ENCODE measurements around the gene RPUSD2. TPM values are rescaled to one million over a fixed set of nuclear protein-coding genes. Genes with fewer than 3 reads are reported as not detected.

Gene RPUSD2, protein sequence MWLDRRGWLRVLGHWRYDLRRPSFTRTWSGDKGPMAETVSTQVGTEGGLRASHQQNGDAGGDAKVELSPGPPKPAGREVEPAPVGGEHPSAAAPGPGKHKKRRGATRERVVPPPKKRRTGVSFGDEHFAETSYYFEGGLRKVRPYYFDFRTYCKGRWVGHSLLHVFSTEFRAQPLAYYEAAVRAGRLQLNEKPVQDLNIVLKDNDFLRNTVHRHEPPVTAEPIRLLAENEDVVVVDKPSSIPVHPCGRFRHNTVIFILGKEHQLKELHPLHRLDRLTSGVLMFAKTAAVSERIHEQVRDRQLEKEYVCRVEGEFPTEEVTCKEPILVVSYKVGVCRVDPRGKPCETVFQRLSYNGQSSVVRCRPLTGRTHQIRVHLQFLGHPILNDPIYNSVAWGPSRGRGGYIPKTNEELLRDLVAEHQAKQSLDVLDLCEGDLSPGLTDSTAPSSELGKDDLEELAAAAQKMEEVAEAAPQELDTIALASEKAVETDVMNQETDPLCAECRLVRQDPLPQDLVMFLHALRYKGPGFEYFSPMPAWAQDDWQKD
- total RNA-seq, result 10 to 100 TPM; 17.4 to 24.7 (median 18.9) TPM
- 17.1 TPM for total RNA-seq (2013)
- total RNA-seq, result 7.6 to 36.7 (median 19.6) reads per million in 29 experiments

GRCh38 chr15:40569129-40569953 lies at the start of gene RPUSD2:
RPUSD2 (plus strand) TSS chr15:40569299; CDS start chr15:40569338, 39 bp downstream.
- ATAC-seq (replicated peaks in 1 of 4), result peak; percentile 66 to 68 (median 67)
- WGBS (ENCODE audit: insufficient coverage), result under 1% methylated on average over 56 of the region's 62 CpGs
- ChIA-PET CTCF (interaction anchor here (0.6 to 1.5 kb wide), 11 partner anchors 20 to 1944 kb away, joined by 3 to 27 read pairs (median 4); partner anchors contain the start of genes RAD51 (in 1 of the 2) and VPS18 (in 1 of the 2)), POLR2A (interaction anchor here (0.6 to 1.8 kb wide), 6 partner anchors 20 to 273 kb away, joined by 3 to 18 read pairs (median 5); partner anchors contain the start of genes INAFM2 (in 1 of the 2) and RAD51 (in 1 of the 2))
- peak within 1 kb of the TSS; percentile 96 to 97 for H3K27ac Mint-ChIP-seq
- peaks cover 0 to 7% of the 10 kb centered on the region in 2 experiments for H3K27me3 ChIP-seq (replicated peaks in 1 of 2; ENCODE audit: control insufficient read depth in 2 of 2, extremely low read depth in 1 of 2, insufficient read depth in 2 of 2, low read length in 1 of 2)
- H3K4me3 ChIP-seq (ENCODE audit: control insufficient read depth in 1 of 2, extremely low read depth in 1 of 2, low read length in 1 of 2), result peak within 1 kb of the TSS; percentile 87 to 94
- peaks cover 41 to 52% (median 44%) of the 10 kb centered on the region in 3 donors for H3K4me1 Mint-ChIP-seq
- H3K36me3 ChIP-seq (ENCODE audit: control insufficient read depth in 2 of 2, extremely low read depth in 1 of 2, insufficient read depth in 1 of 2, low read length in 1 of 2), result peaks cover 3 to 25% of the 10 kb centered on the region in 2 donors
- H3K9me3 ChIP-seq, result no peaks in the 10 kb centered on the region
- DNase-seq, result peak; percentile 81 to 95 (median 89)
- no peaks in the 10 kb centered on the region for H3K27me3 Mint-ChIP-seq
- peaks cover 15% of the 10 kb centered on the region for H3K36me3 Mint-ChIP-seq
- no peaks in the 10 kb centered on the region for H3K9me3 Mint-ChIP-seq
- peaks cover 18 to 21% of the 10 kb centered on the region in 2 experiments for H3K4me1 ChIP-seq (ENCODE audit: control insufficient read depth in 1 of 2, extremely low read depth in 1 of 2, insufficient read depth in 2 of 2, low read length in 2 of 2)
- peak within 1 kb of the TSS; percentile 95 to 98 (median 97) for H3K4me3 Mint-ChIP-seq
- H3K27ac ChIP-seq (ENCODE audit: low read length), result peak within 1 kb of the TSS; percentile 88

DNA sequence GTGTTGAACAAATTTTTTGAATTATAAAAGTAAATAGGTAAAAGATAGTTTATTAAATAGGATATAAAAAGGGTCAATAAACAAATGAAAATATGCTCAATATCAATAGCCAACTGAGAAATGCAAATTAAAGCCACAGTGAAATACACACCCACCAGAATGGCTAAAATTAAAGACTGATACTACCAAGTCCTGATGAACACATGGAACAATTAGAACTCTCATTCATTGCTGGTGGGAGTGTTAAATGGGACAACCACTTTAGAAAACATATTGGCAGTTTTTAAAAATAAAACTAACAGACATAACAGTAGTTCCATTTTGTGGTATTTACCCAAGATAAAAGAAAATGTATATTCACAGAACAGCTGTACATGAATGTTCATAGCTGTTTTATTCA lies 45.5 kb upstream of the RPUSD2 start:
- Histone ChIP-seq H3K4me3 (ENCODE audit: control insufficient read depth in 1 of 2, extremely low read depth in 1 of 2, low read length in 1 of 2) (no peak overlapping the region), H3K4me1 (ENCODE audit: control insufficient read depth in 1 of 2, extremely low read depth in 1 of 2, insufficient read depth in 2 of 2, low read length in 2 of 2) (no peaks in the 10 kb centered on the region), H3K9me3 (no peaks in the 10 kb centered on the region), H3K36me3 (ENCODE audit: control insufficient read depth in 2 of 2, extremely low read depth in 1 of 2, insufficient read depth in 1 of 2, low read length in 1 of 2) (no peaks in the 10 kb centered on the region), H3K27me3 (replicated peaks in 1 of 2; ENCODE audit: control insufficient read depth in 2 of 2, extremely low read depth in 1 of 2, insufficient read depth in 2 of 2, low read length in 1 of 2) (no peaks in the 10 kb centered on the region), H3K27ac (ENCODE audit: low read length) (no peak overlapping the region)
- H3K36me3 Mint-ChIP-seq, result peaks cover 12% of the 10 kb centered on the region
- H3K27ac Mint-ChIP-seq, result no peak overlapping the region
- no peaks in the 10 kb centered on the region for H3K27me3 Mint-ChIP-seq
- CTCF ChIA-PET, result interaction anchor here (0.6 to 0.7 kb wide), 3 partner anchors 18 to 81 kb away, joined by 3 to 7 read pairs (median 7); no protein-coding TSS in a partner anchor
- H3K4me3 Mint-ChIP-seq, result no peak overlapping the region
- POLR2A ChIA-PET, result no interaction called here
- DNase-seq, result no peak
- ATAC-seq (replicated peaks in 1 of 4), result no peak
- H3K4me1 Mint-ChIP-seq, result peaks cover 0 to 4% (median 3%) of the 10 kb centered on the region in 3 donors
- no peaks in the 10 kb centered on the region for H3K9me3 Mint-ChIP-seq

DNA sequence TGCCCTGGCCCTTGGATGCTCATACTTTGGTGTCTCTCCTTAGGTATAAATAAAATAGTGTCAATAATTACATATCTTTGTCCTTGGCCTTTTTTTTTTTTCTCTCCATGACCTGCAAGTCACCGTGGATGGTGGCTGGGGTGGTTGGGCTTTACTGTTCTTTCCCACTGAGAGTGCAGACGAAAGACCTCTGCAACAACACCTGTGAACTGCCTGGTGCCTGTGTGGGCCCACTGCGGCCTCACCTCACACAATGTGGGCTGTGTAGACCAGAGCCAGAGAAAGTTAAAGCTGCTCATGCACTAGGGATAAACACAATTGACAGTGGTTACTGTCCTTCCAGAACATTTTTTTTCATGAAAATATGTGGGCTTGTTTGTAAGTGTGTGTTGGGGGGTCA lies 43.2 kb upstream of the RPUSD2 start:
- Mint-ChIP-seq H3K27ac (no peak overlapping the region), H3K9me3 (no peaks in the 10 kb centered on the region), H3K27me3 (no peaks in the 10 kb centered on the region), H3K36me3 (peaks cover 15% of the 10 kb centered on the region), H3K4me3 (no peak overlapping the region), H3K4me1 (no peaks in the 10 kb centered on the region)
- ChIA-PET CTCF (interaction anchor here in 1 of 2 donors (0.6 kb wide), 1 partner anchor 27 kb away, joined by 3 read pairs; no protein-coding TSS in a partner anchor), POLR2A (interaction anchor here in 1 of 2 donors (0.6 kb wide), 1 partner anchor 175 kb away, joined by 3 read pairs; no protein-coding TSS in a partner anchor)
- DNase-seq (no peak), ATAC-seq (replicated peaks in 1 of 4) (no peak)
- no peaks in the 10 kb centered on the region for H3K27me3 ChIP-seq (replicated peaks in 1 of 2; ENCODE audit: control insufficient read depth in 2 of 2, extremely low read depth in 1 of 2, insufficient read depth in 2 of 2, low read length in 1 of 2)
- no peaks in the 10 kb centered on the region for H3K36me3 ChIP-seq (ENCODE audit: control insufficient read depth in 2 of 2, extremely low read depth in 1 of 2, insufficient read depth in 1 of 2, low read length in 1 of 2)
- H3K9me3 ChIP-seq, result no peaks in the 10 kb centered on the region
- H3K27ac ChIP-seq (ENCODE audit: low read length), result no peak overlapping the region
- no peaks in the 10 kb centered on the region for H3K4me1 ChIP-seq (ENCODE audit: control insufficient read depth in 1 of 2, extremely low read depth in 1 of 2, insufficient read depth in 2 of 2, low read length in 2 of 2)
- no peak overlapping the region for H3K4me3 ChIP-seq (ENCODE audit: control insufficient read depth in 1 of 2, extremely low read depth in 1 of 2, low read length in 1 of 2)
- WGBS (ENCODE audit: insufficient coverage), result 85% methylated on average over 2 of the region's 3 CpGs

DNA sequence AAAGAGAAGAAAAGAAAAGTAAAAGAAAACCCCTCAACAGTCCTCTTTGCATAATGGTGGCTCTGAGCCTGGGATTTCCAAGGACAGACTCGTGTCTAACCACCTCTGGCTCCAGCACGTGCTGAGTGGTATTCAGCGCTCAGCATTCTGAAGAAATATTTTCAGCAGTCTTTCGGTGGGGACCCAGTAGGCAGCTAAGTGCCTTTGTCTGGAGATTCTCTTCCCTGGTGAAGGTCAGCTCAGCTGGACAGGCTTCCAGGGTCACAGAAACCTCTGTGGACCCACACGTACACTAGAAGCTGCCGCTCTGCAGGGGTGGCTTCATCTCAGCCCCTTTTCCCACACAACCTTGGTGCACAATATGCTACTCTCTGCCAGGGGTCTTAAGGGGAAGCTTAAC lies 40.3 kb upstream of the RPUSD2 start:
- no peaks in the 10 kb centered on the region for H3K36me3 ChIP-seq (ENCODE audit: control insufficient read depth in 2 of 2, extremely low read depth in 1 of 2, insufficient read depth in 1 of 2, low read length in 1 of 2)
- CTCF ChIA-PET, result no interaction called here
- no peaks in the 10 kb centered on the region for H3K4me1 ChIP-seq (ENCODE audit: control insufficient read depth in 1 of 2, extremely low read depth in 1 of 2, insufficient read depth in 2 of 2, low read length in 2 of 2)
- Mint-ChIP-seq H3K9me3 (no peaks in the 10 kb centered on the region), H3K27me3 (no peaks in the 10 kb centered on the region), H3K36me3 (peaks cover 18% of the 10 kb centered on the region), H3K27ac (no peak overlapping the region), H3K4me3 (no peak overlapping the region), H3K4me1 (no peaks in the 10 kb centered on the region)
- H3K27me3 ChIP-seq (replicated peaks in 1 of 2; ENCODE audit: control insufficient read depth in 2 of 2, extremely low read depth in 1 of 2, insufficient read depth in 2 of 2, low read length in 1 of 2), result no peaks in the 10 kb centered on the region
- no peak overlapping the region for H3K4me3 ChIP-seq (ENCODE audit: control insufficient read depth in 1 of 2, extremely low read depth in 1 of 2, low read length in 1 of 2)
- POLR2A ChIA-PET, result no interaction called here
- 96% methylated on average over 4 of the region's 6 CpGs for WGBS (ENCODE audit: insufficient coverage)
- H3K9me3 ChIP-seq, result no peaks in the 10 kb centered on the region
- DNase-seq, result no peak
- no peak for ATAC-seq (replicated peaks in 1 of 4)
- H3K27ac ChIP-seq (ENCODE audit: low read length), result no peak overlapping the region

DNA sequence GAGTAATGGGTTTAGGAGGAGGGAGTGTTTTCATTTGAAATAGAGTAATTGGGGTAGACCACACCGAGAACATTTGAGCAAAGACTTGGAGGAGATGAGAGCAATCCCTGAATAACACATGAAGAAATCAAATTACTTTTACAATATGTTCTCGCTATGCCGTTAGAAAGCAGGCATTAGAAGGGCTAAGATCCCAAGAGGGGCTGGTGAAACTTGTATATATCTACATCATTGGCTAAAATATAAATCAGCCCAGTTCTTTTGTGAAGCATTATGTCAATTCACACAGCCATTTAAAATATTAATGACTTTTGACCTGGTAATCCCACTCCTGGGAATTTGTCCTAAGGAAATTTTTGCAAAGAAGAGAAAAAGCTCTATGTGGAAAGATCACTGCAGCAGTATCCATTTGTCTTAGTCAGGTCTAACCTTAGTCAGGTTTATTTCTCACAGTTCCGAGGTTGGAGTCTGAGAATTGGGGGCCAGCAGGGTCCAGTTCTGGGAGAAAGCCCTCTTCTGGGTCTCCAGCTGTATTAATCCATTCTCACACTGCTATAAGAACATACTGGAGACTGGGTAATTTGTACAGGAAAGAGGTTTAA lies 35.2 kb upstream of the RPUSD2 start:
- Histone ChIP-seq H3K27me3 (replicated peaks in 1 of 2; ENCODE audit: control insufficient read depth in 2 of 2, extremely low read depth in 1 of 2, insufficient read depth in 2 of 2, low read length in 1 of 2) (no peaks in the 10 kb centered on the region), H3K9me3 (no peaks in the 10 kb centered on the region), H3K4me3 (ENCODE audit: control insufficient read depth in 1 of 2, extremely low read depth in 1 of 2, low read length in 1 of 2) (no peak overlapping the region), H3K36me3 (ENCODE audit: control insufficient read depth in 2 of 2, extremely low read depth in 1 of 2, insufficient read depth in 1 of 2, low read length in 1 of 2) (peaks cover 0 to 8% of the 10 kb centered on the region in 2 donors), H3K27ac (ENCODE audit: low read length) (no peak overlapping the region), H3K4me1 (ENCODE audit: control insufficient read depth in 1 of 2, extremely low read depth in 1 of 2, insufficient read depth in 2 of 2, low read length in 2 of 2) (no peaks in the 10 kb centered on the region)
- WGBS (ENCODE audit: insufficient coverage), result no CpG with 5 or more reads among the region's 4 CpGs
- Mint-ChIP-seq H3K27ac (no peak overlapping the region), H3K4me3 (no peak overlapping the region), H3K9me3 (no peaks in the 10 kb centered on the region), H3K27me3 (no peaks in the 10 kb centered on the region), H3K4me1 (no peaks in the 10 kb centered on the region), H3K36me3 (peaks cover 27% of the 10 kb centered on the region)
- POLR2A ChIA-PET, result interaction anchor here in 1 of 2 donors (0.5 kb wide), 1 partner anchor 10 kb away, joined by 4 read pairs; no protein-coding TSS in a partner anchor
- CTCF ChIA-PET, result no interaction called here
- ATAC-seq (replicated peaks in 1 of 4), result no peak
- DNase-seq, result no peak

DNA sequence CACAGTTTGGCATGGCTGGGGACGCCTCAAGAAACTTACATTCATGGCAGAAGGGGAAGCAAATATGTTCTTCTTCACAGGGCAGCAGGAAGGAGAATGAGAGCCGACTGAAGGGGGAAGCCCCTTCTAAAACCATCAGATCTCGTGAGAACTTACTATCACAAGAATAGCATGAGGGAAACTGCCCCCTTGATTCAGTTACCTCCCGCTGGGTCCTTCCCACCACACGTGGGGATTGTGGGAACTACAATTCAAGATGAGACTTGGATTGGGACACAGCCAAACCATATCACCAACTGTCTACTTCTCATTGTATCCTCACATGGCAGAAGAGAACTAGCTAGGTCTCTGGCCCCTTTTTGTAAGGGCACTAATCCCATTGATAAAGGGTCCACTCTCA lies 34.7 kb upstream of the RPUSD2 start:
- peaks cover 31% of the 10 kb centered on the region for H3K36me3 Mint-ChIP-seq
- no peak overlapping the region for H3K4me3 ChIP-seq (ENCODE audit: control insufficient read depth in 1 of 2, extremely low read depth in 1 of 2, low read length in 1 of 2)
- H3K27ac ChIP-seq (ENCODE audit: low read length), result no peak overlapping the region
- no peaks in the 10 kb centered on the region for H3K4me1 Mint-ChIP-seq
- DNase-seq (no peak), ATAC-seq (replicated peaks in 1 of 4) (no peak)
- no peaks in the 10 kb centered on the region for H3K9me3 Mint-ChIP-seq
- no peak overlapping the region for H3K27ac Mint-ChIP-seq
- peaks cover 1 to 11% of the 10 kb centered on the region in 2 donors for H3K36me3 ChIP-seq (ENCODE audit: control insufficient read depth in 2 of 2, extremely low read depth in 1 of 2, insufficient read depth in 1 of 2, low read length in 1 of 2)
- no peaks in the 10 kb centered on the region for H3K4me1 ChIP-seq (ENCODE audit: control insufficient read depth in 1 of 2, extremely low read depth in 1 of 2, insufficient read depth in 2 of 2, low read length in 2 of 2)
- no peaks in the 10 kb centered on the region for H3K27me3 ChIP-seq (replicated peaks in 1 of 2; ENCODE audit: control insufficient read depth in 2 of 2, extremely low read depth in 1 of 2, insufficient read depth in 2 of 2, low read length in 1 of 2)
- no peaks in the 10 kb centered on the region for H3K27me3 Mint-ChIP-seq
- ChIA-PET CTCF (no interaction called here), POLR2A (no interaction called here)
- 57% methylated on average over 1 of the region's 5 CpGs for WGBS (ENCODE audit: insufficient coverage)
- no peak overlapping the region for H3K4me3 Mint-ChIP-seq
- no peaks in the 10 kb centered on the region for H3K9me3 ChIP-seq
